PFSK-1 (cell line): ENCODE results near the gene KRT8.

Experiments
- FOXP2 ChIP-seq: optimal IDR thresholded peaks from 2 replicates; pipeline ENCODE3; 2011; ENCODE audit warnings: borderline replicate concordance, control low read depth, inconsistent platforms; ENCODE audit not compliant: insufficient read depth; ENCODE audit errors: extremely low read length, extremely low read depth
- POLR2AphosphoS5 ChIP-seq: IDR thresholded peaks from 2 replicates; pipeline ENCODE4 v1.6.1; 2012; ENCODE audit warnings: low read depth, mild to moderate bottlenecking, control low read depth, low read length, moderate library complexity
- SIN3A ChIP-seq: IDR thresholded peaks from 2 replicates; pipeline ENCODE4 v1.6.1; 2012; ENCODE audit warnings: mild to moderate bottlenecking, low read length, moderate library complexity, borderline replicate concordance; ENCODE audit not compliant: insufficient read depth
- TAF1 ChIP-seq: IDR thresholded peaks from 2 replicates; pipeline ENCODE4 v1.6.1; 2012; ENCODE audit warnings: low read length, control low read depth, borderline replicate concordance; ENCODE audit not compliant: insufficient read depth
- TF ChIP-seq, protein P1 (sequence below), 2 experiments: IDR thresholded peaks; 2 replicates each; pipeline versions ENCODE4 v1.6.1 to v1.8.0; 2011 to 2012; ENCODE audit warnings: low read depth in 2 of 2, low read length in 2 of 2, control low read depth in 1 of 2, inconsistent platforms in 1 of 2, mild to moderate bottlenecking in 1 of 2, moderate library complexity in 1 of 2; ENCODE audit not compliant: insufficient read depth in 1 of 2

KRT8 gene

DNA sequence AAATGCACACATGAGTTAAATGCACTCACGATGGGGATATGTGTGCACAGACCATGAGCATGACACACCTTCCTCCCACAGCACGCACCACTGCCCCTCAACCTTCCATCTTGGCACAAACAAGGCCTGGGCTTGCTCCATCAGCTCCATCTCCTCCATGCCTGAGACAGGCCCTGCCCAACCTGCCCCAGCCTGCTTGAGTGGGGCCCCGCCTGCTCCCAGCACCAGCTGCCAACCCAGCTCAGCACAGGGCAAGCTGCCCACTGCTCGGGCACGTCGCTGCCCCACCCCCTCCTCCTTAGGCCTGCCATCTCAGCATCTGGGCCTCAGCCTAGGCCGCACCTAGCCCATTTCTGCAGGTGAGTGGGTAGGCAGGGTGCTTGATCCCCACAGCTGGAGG is 28.5 kb downstream of the KRT8 start:
- TF ChIP-seq SIN3A: no peak
- TF ChIP-seq POLR2AphosphoS5: no peak
- TF ChIP-seq, protein P1, sequence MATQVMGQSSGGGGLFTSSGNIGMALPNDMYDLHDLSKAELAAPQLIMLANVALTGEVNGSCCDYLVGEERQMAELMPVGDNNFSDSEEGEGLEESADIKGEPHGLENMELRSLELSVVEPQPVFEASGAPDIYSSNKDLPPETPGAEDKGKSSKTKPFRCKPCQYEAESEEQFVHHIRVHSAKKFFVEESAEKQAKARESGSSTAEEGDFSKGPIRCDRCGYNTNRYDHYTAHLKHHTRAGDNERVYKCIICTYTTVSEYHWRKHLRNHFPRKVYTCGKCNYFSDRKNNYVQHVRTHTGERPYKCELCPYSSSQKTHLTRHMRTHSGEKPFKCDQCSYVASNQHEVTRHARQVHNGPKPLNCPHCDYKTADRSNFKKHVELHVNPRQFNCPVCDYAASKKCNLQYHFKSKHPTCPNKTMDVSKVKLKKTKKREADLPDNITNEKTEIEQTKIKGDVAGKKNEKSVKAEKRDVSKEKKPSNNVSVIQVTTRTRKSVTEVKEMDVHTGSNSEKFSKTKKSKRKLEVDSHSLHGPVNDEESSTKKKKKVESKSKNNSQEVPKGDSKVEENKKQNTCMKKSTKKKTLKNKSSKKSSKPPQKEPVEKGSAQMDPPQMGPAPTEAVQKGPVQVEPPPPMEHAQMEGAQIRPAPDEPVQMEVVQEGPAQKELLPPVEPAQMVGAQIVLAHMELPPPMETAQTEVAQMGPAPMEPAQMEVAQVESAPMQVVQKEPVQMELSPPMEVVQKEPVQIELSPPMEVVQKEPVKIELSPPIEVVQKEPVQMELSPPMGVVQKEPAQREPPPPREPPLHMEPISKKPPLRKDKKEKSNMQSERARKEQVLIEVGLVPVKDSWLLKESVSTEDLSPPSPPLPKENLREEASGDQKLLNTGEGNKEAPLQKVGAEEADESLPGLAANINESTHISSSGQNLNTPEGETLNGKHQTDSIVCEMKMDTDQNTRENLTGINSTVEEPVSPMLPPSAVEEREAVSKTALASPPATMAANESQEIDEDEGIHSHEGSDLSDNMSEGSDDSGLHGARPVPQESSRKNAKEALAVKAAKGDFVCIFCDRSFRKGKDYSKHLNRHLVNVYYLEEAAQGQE (IDR thresholded peaks at IDR 0.05; ENCODE audit: insufficient read depth in 1 of 2, low read depth in 2 of 2, low read length in 2 of 2): no peak
- TF ChIP-seq TAF1: no peak
- TF ChIP-seq FOXP2: no peak

DNA sequence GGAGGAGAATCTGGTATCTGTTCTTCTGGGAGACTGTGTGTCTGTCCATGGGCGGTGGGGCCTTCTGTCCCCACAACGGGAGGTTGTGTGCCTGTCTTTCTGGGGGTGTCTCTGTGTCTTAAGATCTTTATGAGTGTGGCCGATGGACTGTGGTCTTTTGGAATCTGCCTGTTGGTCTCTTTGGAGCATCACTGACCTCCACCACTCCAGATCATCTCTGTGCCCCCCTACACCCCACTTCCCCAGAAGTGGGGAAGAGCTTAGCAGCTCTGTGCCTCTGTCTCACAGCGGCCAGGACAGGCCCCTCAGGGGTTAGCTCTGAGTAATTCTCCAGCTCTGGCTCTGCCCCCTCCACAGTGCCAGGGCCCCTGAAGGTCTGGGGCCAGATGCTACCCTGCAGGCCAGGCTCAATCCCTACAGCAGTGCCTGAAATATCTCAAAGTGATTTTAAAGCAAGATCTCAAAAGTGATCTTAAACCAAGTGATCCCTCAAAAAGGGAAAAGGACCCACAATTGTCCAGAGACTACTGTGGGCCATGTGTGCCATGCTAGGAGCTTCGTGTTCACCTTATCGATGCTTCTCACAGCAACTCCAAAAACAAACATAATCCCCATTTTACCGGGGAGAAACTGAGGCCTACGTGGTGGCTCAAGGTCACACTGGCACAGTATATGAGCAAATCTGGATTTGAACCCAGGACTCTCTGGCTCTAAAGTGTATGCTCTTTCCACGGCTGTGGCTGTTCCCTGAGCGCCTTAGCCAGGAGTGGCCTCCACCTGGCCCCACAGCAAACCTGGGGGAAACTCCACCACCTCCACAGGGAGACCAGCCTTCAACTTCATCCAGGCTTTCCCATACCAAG is 30.1 kb downstream of the KRT8 start:
- TF ChIP-seq TAF1 (no peak), FOXP2 (no peak), SIN3A (no peak), POLR2AphosphoS5 (no peak)
- TF ChIP-seq, protein P1 (IDR thresholded peaks at IDR 0.05; ENCODE audit: insufficient read depth in 1 of 2, low read depth in 2 of 2, low read length in 2 of 2): no peak

- TF ChIP-seq, protein P1 (IDR thresholded peaks at IDR 0.05; ENCODE audit: insufficient read depth in 1 of 2, low read depth in 2 of 2, low read length in 2 of 2): no peak
- no peak for TF ChIP-seq FOXP2
- TF ChIP-seq POLR2AphosphoS5: no peak
- TF ChIP-seq TAF1: no peak
- TF ChIP-seq SIN3A: no peak
These were observed 30.9 kb downstream of the KRT8 start for GRCh38 chr12:52873832-52874572.

- TF ChIP-seq TAF1: no peak
- no peak for TF ChIP-seq SIN3A
- TF ChIP-seq POLR2AphosphoS5: no peak
- no peak for TF ChIP-seq FOXP2
- TF ChIP-seq, protein P1 (IDR thresholded peaks at IDR 0.05; ENCODE audit: insufficient read depth in 1 of 2, low read depth in 2 of 2, low read length in 2 of 2): no peak
These were observed 31.4 kb downstream of the KRT8 start for GRCh38 chr12:52873513-52873831.
